HEK293 (cell line): ENCODE data around the gene CEP104.

Experiments used
- CTCF ChIA-PET: fragments of 350-600 bp; formaldehyde crosslinking; extraction: SDS; loops from one replicate; lab custom pipeline; 2021; ENCODE audit warnings: antibody characterized with exemption; lab: Yijun Ruan, JAX
- POLR2A ChIA-PET: fragments of 300-600 bp; formaldehyde crosslinking; extraction: SDS; loops from one replicate; lab custom pipeline; 2020; ENCODE audit warnings: antibody characterized with exemption, inconsistent platforms; lab: Yijun Ruan, JAX
- H3K27ac ChIP-seq: fragments of 200-500 bp; sonication (Bioruptor generic); 2 replicates; pipeline ENCODE4 v1.5.1; 2014; ENCODE audit warnings: low read depth, low read length, control low read depth, inconsistent platforms; ENCODE audit errors: extremely low read depth
- H3K36me3 ChIP-seq, 2 experiments: fragments of 200-500 bp in 1 of 2; sonication (Bioruptor generic) in 1 of 2; 1 replicate in 1 of 2; 2 replicates in 1 of 2; pipeline ENCODE4 v1.5.1; 2014 to 2017; ENCODE audit warnings: inconsistent platforms in 2 of 2, low read length in 2 of 2; ENCODE audit not compliant: control insufficient read depth in 2 of 2, insufficient read depth in 1 of 2
- H3K4me1 ChIP-seq: fragments of 200-500 bp; sonication (Bioruptor generic); 2 replicates; pipeline ENCODE4 v1.5.1; 2014; ENCODE audit warnings: mild to moderate bottlenecking, low read length, inconsistent platforms; ENCODE audit not compliant: control insufficient read depth, insufficient read depth
- H3K4me3 ChIP-seq: 2 replicates; pipeline ENCODE4 v1.5.1; 2011; ENCODE audit warnings: low read depth, mild to moderate bottlenecking, control low read depth, low read length, moderate library complexity
- H3K9me3 ChIP-seq: fragments of 200-500 bp; sonication (Bioruptor generic); 2 replicates; pipeline ENCODE4 v1.5.1; 2014; ENCODE audit warnings: low read depth, low read length, inconsistent platforms; ENCODE audit not compliant: control insufficient read depth, insufficient read depth
- GLIS1 ChIP-seq: fragments of 450-650 bp; formaldehyde crosslinking; IDR thresholded peaks from 2 replicates; pipeline ENCODE4 v1.5.1; 2016; ENCODE audit warnings: missing biosample characterization, missing genetic modification characterization
- KLF1 ChIP-seq: fragments of 450-650 bp; formaldehyde crosslinking; IDR thresholded peaks from 2 replicates; pipeline ENCODE4 v1.5.1; 2016; ENCODE audit warnings: missing biosample characterization, missing genetic modification characterization
- KLF8 ChIP-seq: fragments of 450-650 bp; formaldehyde crosslinking; IDR thresholded peaks from 2 replicates; pipeline ENCODE4 v1.5.1; 2016; ENCODE audit warnings: missing biosample characterization, missing genetic modification characterization
- MEIS1 ChIP-seq: sonication (generic); formaldehyde crosslinking; IDR thresholded peaks from 2 replicates; pipeline ENCODE4 v1.8.1; 2022; ENCODE audit warnings: missing genetic modification reagents, mild to moderate bottlenecking, borderline replicate concordance
- SP3 ChIP-seq: fragments of 450-650 bp; formaldehyde crosslinking; IDR thresholded peaks from 2 replicates; pipeline ENCODE4 v1.5.1; 2016; ENCODE audit warnings: missing biosample characterization, missing genetic modification characterization
- WT1 ChIP-seq: fragments of 450-650 bp; formaldehyde crosslinking; IDR thresholded peaks from 2 replicates; pipeline ENCODE4 v1.5.1; 2016; ENCODE audit warnings: missing biosample characterization, missing genetic modification characterization
- ZBTB48 ChIP-seq: fragments of 450-650 bp; formaldehyde crosslinking; IDR thresholded peaks from 2 replicates; pipeline ENCODE4 v1.5.1; 2016; ENCODE audit warnings: missing biosample characterization, missing genetic modification characterization
- ZEB2 ChIP-seq: fragments of 450-650 bp; formaldehyde crosslinking; IDR thresholded peaks from 2 replicates; pipeline ENCODE4 v1.5.1; 2016; ENCODE audit warnings: missing biosample characterization, missing genetic modification characterization
- ZFP41 ChIP-seq: fragments of 450-650 bp; formaldehyde crosslinking; IDR thresholded peaks from 2 replicates; pipeline ENCODE4 v1.5.1; 2016; ENCODE audit warnings: missing biosample characterization, missing genetic modification characterization, borderline replicate concordance
- ZFP69B ChIP-seq: fragments of 450-650 bp; formaldehyde crosslinking; IDR thresholded peaks from 2 replicates; pipeline ENCODE4 v1.5.1; 2016; ENCODE audit warnings: missing biosample characterization, missing genetic modification characterization
- ZNF133 ChIP-seq: fragments of 450-650 bp; formaldehyde crosslinking; IDR thresholded peaks from 2 replicates; pipeline ENCODE4 v1.5.1; 2016; ENCODE audit warnings: missing biosample characterization, missing genetic modification characterization
- ZNF140 ChIP-seq: fragments of 450-650 bp; formaldehyde crosslinking; IDR thresholded peaks from 2 replicates; pipeline ENCODE4 v1.5.1; 2016; ENCODE audit warnings: missing biosample characterization, missing genetic modification characterization
- ZNF2 ChIP-seq: fragments of 450-650 bp; formaldehyde crosslinking; IDR thresholded peaks from 2 replicates; pipeline ENCODE4 v1.5.1; 2016; ENCODE audit warnings: missing biosample characterization, missing genetic modification characterization
- ZNF23 ChIP-seq: fragments of 450-650 bp; formaldehyde crosslinking; IDR thresholded peaks from 2 replicates; pipeline ENCODE4 v1.5.1; 2016; ENCODE audit warnings: missing biosample characterization, missing genetic modification characterization, borderline replicate concordance
- ZNF239 ChIP-seq: fragments of 450-650 bp; formaldehyde crosslinking; IDR thresholded peaks from 2 replicates; pipeline ENCODE4 v1.5.1; 2016; ENCODE audit warnings: missing biosample characterization, missing genetic modification characterization
- ZNF404 ChIP-seq: fragments of 450-650 bp; formaldehyde crosslinking; IDR thresholded peaks from 2 replicates; pipeline ENCODE4 v1.5.1; 2017; ENCODE audit warnings: missing biosample characterization, missing genetic modification characterization
- ZNF426 ChIP-seq: fragments of 450-650 bp; formaldehyde crosslinking; IDR thresholded peaks from 2 replicates; pipeline ENCODE4 v1.5.1; 2017; ENCODE audit warnings: missing biosample characterization, missing genetic modification characterization, mild to moderate bottlenecking, inconsistent platforms, moderate library complexity
- ZNF785 ChIP-seq: fragments of 450-650 bp; formaldehyde crosslinking; IDR thresholded peaks from 2 replicates; pipeline ENCODE4 v1.5.1; 2016; ENCODE audit warnings: missing biosample characterization, missing genetic modification characterization
- ZNF830 ChIP-seq: fragments of 450-650 bp; IDR thresholded peaks from 2 replicates; pipeline ENCODE4 v1.5.0; 2018; ENCODE audit warnings: missing biosample characterization, missing genetic modification characterization, low read depth, mild to moderate bottlenecking, moderate library complexity
- ZXDB ChIP-seq: fragments of 450-650 bp; formaldehyde crosslinking; IDR thresholded peaks from 2 replicates; pipeline ENCODE4 v1.5.1; 2016; ENCODE audit warnings: missing biosample characterization, missing genetic modification characterization
- TF ChIP-seq, protein P1 (sequence below): fragments of 450-650 bp; formaldehyde crosslinking; conservative IDR thresholded peaks from 2 replicates; pipeline ENCODE4 v1.5.1; 2016; ENCODE audit warnings: low read depth, missing biosample characterization, missing genetic modification characterization
- TF ChIP-seq, protein P2 (sequence below): fragments of 450-650 bp; formaldehyde crosslinking; IDR thresholded peaks from 2 replicates; pipeline ENCODE4 v1.5.1; 2016; ENCODE audit warnings: missing biosample characterization, missing genetic modification characterization
- TF ChIP-seq, protein P3 (sequence below): fragments of 450-650 bp; formaldehyde crosslinking; IDR thresholded peaks from 2 replicates; pipeline ENCODE4 v1.5.1; 2016; ENCODE audit warnings: missing biosample characterization, missing genetic modification characterization
- TF ChIP-seq, protein P4 (sequence below): fragments of 450-650 bp; formaldehyde crosslinking; IDR thresholded peaks from 2 replicates; pipeline ENCODE4 v1.5.1; 2016; ENCODE audit warnings: missing biosample characterization, missing genetic modification characterization, borderline replicate concordance

Gene CEP104

DNA sequence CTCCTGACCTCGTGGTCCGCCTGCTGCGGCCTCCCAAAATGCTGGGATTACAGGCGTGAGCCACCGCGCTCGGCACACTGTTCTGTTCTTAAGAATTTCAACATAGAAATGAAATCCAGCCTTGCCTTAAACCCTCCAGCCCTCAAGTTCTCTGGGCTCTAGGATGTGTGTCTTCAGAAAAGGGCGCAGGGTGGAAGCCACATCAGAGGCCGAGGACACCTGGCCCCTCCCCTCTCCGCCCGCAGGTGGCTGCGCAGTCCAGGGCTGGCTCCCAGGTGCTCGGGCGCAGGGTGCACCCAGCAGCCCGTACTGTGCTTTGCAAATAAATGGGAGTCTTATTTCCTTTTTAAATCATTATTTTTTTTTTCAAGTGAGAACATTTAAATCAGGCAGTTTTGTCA is 45.1 kb upstream of the CEP104 start (continued):
- TF ChIP-seq, protein P1, sequence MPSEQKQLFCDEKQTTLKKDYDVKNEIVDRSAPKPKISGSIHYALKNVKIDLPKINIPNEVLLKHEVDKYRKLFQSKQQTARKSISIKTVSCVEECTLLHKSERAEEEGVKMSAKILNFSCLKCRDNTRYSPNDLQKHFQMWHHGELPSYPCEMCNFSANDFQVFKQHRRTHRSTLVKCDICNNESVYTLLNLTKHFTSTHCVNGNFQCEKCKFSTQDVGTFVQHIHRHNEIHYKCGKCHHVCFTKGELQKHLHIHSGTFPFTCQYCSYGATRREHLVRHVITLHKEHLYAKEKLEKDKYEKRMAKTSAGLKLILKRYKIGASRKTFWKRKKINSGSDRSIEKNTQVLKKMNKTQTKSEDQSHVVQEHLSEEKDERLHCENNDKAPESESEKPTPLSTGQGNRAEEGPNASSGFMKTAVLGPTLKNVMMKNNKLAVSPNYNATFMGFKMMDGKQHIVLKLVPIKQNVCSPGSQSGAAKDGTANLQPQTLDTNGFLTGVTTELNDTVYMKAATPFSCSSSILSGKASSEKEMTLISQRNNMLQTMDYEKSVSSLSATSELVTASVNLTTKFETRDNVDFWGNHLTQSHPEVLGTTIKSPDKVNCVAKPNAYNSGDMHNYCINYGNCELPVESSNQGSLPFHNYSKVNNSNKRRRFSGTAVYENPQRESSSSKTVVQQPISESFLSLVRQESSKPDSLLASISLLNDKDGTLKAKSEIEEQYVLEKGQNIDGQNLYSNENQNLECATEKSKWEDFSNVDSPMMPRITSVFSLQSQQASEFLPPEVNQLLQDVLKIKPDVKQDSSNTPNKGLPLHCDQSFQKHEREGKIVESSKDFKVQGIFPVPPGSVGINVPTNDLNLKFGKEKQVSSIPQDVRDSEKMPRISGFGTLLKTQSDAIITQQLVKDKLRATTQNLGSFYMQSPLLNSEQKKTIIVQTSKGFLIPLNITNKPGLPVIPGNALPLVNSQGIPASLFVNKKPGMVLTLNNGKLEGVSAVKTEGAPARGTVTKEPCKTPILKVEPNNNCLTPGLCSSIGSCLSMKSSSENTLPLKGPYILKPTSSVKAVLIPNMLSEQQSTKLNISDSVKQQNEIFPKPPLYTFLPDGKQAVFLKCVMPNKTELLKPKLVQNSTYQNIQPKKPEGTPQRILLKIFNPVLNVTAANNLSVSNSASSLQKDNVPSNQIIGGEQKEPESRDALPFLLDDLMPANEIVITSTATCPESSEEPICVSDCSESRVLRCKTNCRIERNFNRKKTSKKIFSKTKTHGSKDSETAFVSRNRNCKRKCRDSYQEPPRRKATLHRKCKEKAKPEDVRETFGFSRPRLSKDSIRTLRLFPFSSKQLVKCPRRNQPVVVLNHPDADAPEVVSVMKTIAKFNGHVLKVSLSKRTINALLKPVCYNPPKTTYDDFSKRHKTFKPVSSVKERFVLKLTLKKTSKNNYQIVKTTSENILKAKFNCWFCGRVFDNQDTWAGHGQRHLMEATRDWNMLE = no peak

DNA sequence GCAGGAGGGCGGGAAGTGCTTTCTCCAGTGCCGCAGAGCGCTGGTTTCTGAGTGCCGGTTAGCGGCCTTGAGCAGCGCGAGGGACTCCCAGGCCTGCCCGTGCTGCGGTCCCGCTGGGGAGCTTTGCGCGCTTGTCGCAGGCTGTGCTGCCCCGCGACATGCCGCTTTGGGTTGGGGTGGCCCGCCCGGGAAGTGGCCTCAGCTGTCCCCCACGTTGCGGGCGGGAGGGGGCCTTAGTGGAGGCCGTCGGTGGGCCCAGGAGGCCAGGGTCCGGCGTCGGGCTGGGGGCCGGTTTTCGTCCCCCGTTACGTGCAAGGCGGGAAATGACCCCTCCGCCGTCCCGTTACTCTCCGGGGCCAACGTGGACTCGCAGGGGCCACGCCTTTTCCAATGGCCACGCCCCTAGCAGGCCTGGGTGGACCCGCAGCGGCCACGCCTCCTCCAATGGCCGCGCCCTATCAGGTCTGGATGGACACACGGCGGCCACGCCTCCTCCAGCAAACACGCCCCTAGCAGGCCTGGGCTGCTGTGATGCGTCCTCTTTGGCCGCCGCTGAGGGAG is 44.0 kb upstream of the CEP104 start:
- POLR2A ChIA-PET = interaction anchor here (0.7 to 2.2 kb wide), 3 partner anchors 44 to 248 kb away, joined by 3 to 12 read pairs (median 3); partner anchors contain the start of genes CEP104, DFFB and LRRC47
- CTCF ChIA-PET = no interaction called here
- no peaks in the 10 kb centered on the region for H3K4me1 ChIP-seq
- TF ChIP-seq ZEB2 (tag by site-specific recombination) (peak; percentile 56), ZXDB (tag by site-specific recombination) (peak; percentile 55), KLF1 (tag by site-specific recombination) (peak; percentile 83), ZNF426 (tag by site-specific recombination) (no peak), SP3 (peak; percentile 85), KLF8 (tag by site-specific recombination) (peak; percentile 86), MEIS1 (CRISPR knock-in tag) (no peak), ZNF2 (tag by site-specific recombination) (peak; percentile 45), ZNF239 (peak; percentile 32; the same call in 1 of the 2 replicates), ZNF23 (tag by site-specific recombination) (no peak), ZNF404 (peak; percentile 72; the same call in 1 of the 2 replicates), ZFP69B (peak; percentile 48; the same call in 1 of the 2 replicates), WT1 (tag by site-specific recombination) (0 out of 2 replicates have a peak, but pooled peaks have one; percentile 6), ZNF140 (tag by site-specific recombination) (no peak), GLIS1 (peak; percentile 67), ZNF830 (tag by site-specific recombination) (no peak), ZBTB48 (tag by site-specific recombination) (peak; percentile 86), ZFP41 (tag by site-specific recombination) (no peak), ZNF785 (tag by site-specific recombination) (peak; percentile 79; the same call in 1 of the 2 replicates), ZNF133 (tag by site-specific recombination) (0 out of 2 replicates have a peak, but pooled peaks have one; percentile 11)
- TF ChIP-seq, protein P2, sequence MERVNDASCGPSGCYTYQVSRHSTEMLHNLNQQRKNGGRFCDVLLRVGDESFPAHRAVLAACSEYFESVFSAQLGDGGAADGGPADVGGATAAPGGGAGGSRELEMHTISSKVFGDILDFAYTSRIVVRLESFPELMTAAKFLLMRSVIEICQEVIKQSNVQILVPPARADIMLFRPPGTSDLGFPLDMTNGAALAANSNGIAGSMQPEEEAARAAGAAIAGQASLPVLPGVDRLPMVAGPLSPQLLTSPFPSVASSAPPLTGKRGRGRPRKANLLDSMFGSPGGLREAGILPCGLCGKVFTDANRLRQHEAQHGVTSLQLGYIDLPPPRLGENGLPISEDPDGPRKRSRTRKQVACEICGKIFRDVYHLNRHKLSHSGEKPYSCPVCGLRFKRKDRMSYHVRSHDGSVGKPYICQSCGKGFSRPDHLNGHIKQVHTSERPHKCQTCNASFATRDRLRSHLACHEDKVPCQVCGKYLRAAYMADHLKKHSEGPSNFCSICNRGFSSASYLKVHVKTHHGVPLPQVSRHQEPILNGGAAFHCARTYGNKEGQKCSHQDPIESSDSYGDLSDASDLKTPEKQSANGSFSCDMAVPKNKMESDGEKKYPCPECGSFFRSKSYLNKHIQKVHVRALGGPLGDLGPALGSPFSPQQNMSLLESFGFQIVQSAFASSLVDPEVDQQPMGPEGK (tag by site-specific recombination) = peak; percentile 28
- TF ChIP-seq, protein P3, sequence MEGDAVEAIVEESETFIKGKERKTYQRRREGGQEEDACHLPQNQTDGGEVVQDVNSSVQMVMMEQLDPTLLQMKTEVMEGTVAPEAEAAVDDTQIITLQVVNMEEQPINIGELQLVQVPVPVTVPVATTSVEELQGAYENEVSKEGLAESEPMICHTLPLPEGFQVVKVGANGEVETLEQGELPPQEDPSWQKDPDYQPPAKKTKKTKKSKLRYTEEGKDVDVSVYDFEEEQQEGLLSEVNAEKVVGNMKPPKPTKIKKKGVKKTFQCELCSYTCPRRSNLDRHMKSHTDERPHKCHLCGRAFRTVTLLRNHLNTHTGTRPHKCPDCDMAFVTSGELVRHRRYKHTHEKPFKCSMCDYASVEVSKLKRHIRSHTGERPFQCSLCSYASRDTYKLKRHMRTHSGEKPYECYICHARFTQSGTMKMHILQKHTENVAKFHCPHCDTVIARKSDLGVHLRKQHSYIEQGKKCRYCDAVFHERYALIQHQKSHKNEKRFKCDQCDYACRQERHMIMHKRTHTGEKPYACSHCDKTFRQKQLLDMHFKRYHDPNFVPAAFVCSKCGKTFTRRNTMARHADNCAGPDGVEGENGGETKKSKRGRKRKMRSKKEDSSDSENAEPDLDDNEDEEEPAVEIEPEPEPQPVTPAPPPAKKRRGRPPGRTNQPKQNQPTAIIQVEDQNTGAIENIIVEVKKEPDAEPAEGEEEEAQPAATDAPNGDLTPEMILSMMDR (tag by site-specific recombination) = peak; percentile 45; the same call in 1 of the 2 replicates
- TF ChIP-seq, protein P4, sequence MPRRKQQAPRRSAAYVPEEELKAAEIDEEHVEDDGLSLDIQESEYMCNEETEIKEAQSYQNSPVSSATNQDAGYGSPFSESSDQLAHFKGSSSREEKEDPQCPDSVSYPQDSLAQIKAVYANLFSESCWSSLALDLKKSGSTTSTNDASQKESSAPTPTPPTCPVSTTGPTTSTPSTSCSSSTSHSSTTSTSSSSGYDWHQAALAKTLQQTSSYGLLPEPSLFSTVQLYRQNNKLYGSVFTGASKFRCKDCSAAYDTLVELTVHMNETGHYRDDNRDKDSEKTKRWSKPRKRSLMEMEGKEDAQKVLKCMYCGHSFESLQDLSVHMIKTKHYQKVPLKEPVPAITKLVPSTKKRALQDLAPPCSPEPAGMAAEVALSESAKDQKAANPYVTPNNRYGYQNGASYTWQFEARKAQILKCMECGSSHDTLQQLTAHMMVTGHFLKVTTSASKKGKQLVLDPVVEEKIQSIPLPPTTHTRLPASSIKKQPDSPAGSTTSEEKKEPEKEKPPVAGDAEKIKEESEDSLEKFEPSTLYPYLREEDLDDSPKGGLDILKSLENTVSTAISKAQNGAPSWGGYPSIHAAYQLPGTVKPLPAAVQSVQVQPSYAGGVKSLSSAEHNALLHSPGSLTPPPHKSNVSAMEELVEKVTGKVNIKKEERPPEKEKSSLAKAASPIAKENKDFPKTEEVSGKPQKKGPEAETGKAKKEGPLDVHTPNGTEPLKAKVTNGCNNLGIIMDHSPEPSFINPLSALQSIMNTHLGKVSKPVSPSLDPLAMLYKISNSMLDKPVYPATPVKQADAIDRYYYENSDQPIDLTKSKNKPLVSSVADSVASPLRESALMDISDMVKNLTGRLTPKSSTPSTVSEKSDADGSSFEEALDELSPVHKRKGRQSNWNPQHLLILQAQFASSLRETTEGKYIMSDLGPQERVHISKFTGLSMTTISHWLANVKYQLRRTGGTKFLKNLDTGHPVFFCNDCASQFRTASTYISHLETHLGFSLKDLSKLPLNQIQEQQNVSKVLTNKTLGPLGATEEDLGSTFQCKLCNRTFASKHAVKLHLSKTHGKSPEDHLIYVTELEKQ (tag by site-specific recombination) = peak; percentile 40; the same call in 1 of the 2 replicates

More for the DNA sequence above, 44.0 kb upstream of the CEP104 start:
- Histone ChIP-seq H3K9me3 (no peaks in the 10 kb centered on the region), H3K36me3 (peaks cover 0 to 12% of the 10 kb centered on the region in 2 experiments; a peak in 1 of 3 replicates), H3K27ac (peak overlapping the region; percentile 81; the same call in 1 of the 2 replicates), H3K4me3 (peak overlapping the region; percentile 90)
